ENCODE data around the gene CTNS. TPM values are rescaled to one million over a fixed set of nuclear protein-coding genes. Genes with fewer than 3 reads are reported as not detected.

The CTNS gene
- 14.1 to 15.9 TPM (median 15.1 TPM) in 5 replicates for total RNA-seq (2022; extraction: Qiagen RNA extraction; ENCODE audit: low read depth)

GRCh38 chr17:3636154-3636907 lies at the start of gene CTNS, which contains the start of gene SHPK:
Gene CTNS, plus strand, starts transcription at chr17:3636760. Its CDS starts 3,447 bp downstream, at chr17:3640207.
Gene SHPK, minus strand, starts transcription at chr17:3636250. Its CDS starts 31 bp downstream, at chr17:3636219.

GRCh38 chr17:3668279-3669084 lies 31.9 kb downstream of the CTNS start, which contains the start of the genes EMC6 and TAX1BP3:
Gene EMC6, plus strand, starts transcription at chr17:3668812. Its CDS starts 335 bp downstream, at chr17:3669147.
Gene TAX1BP3, minus strand, starts transcription at chr17:3668578. Its CDS starts 52 bp downstream, at chr17:3668526.

GRCh38 chr17:3695723-3696411 lies 59.3 kb downstream of the CTNS start, which contains the start of gene P2RX5:
Gene P2RX5, minus strand, starts transcription at chr17:3696155. Its CDS starts 150 bp downstream, at chr17:3696005.

Other genes starting within 250 kb of the CTNS start
- not detected in 5 replicates for gene OR1E1, start 238.3 kb upstream of the CTNS start, total RNA-seq (2022; extraction: Qiagen RNA extraction; ENCODE audit: low read depth)
- gene OR3A3, start 225.4 kb upstream of the CTNS start, total RNA-seq (2022; extraction: Qiagen RNA extraction; ENCODE audit: low read depth), result not detected in 5 replicates
- not detected in 5 replicates for gene OR1E2, start 202.9 kb upstream of the CTNS start, total RNA-seq (2022; extraction: Qiagen RNA extraction; ENCODE audit: low read depth)
- not detected in 5 replicates for gene SPATA22, start 164.9 kb upstream of the CTNS start, total RNA-seq (2022; extraction: Qiagen RNA extraction; ENCODE audit: low read depth)
- gene ASPA, start 160.8 kb upstream of the CTNS start, total RNA-seq (2022; extraction: Qiagen RNA extraction; ENCODE audit: low read depth), result not detected in 5 replicates
- gene TRPV3, start 78.9 kb upstream of the CTNS start, total RNA-seq (2022; extraction: Qiagen RNA extraction; ENCODE audit: low read depth), result 0.36 to 0.67 TPM (median 0.41 TPM) in 5 replicates
- 4.0 to 5.2 TPM (median 4.2 TPM) in 5 replicates for gene TRPV1, start 27.3 kb upstream of the CTNS start, total RNA-seq (2022; extraction: Qiagen RNA extraction; ENCODE audit: low read depth)
- gene SHPK, start 510 bp upstream of the CTNS start, total RNA-seq (2022; extraction: Qiagen RNA extraction; ENCODE audit: low read depth), result 12.9 to 17.0 TPM (median 15.3 TPM) in 5 replicates
- gene TAX1BP3, start 31.8 kb downstream of the CTNS start, total RNA-seq (2022; extraction: Qiagen RNA extraction; ENCODE audit: low read depth), result 257 to 327 TPM (median 309 TPM) in 5 replicates
- 118 to 170 TPM (median 161 TPM) in 5 replicates for gene EMC6, start 32.1 kb downstream of the CTNS start, total RNA-seq (2022; extraction: Qiagen RNA extraction; ENCODE audit: low read depth)
- gene P2RX5, start 59.4 kb downstream of the CTNS start, total RNA-seq (2022; extraction: Qiagen RNA extraction; ENCODE audit: low read depth), result 15.8 to 26.5 TPM (median 23.2 TPM) in 5 replicates
- 13.5 to 15.9 TPM (median 14.0 TPM) in 5 replicates for gene HASPIN, start 87.1 kb downstream of the CTNS start, total RNA-seq (2022; extraction: Qiagen RNA extraction; ENCODE audit: low read depth)
- 88.2 to 98.4 TPM (median 97.4 TPM) in 5 replicates for gene ITGAE, start 164.4 kb downstream of the CTNS start, total RNA-seq (2022; extraction: Qiagen RNA extraction; ENCODE audit: low read depth)
- gene NCBP3, start 209.5 kb downstream of the CTNS start, total RNA-seq (2022; extraction: Qiagen RNA extraction; ENCODE audit: low read depth), result 28.5 to 34.7 TPM (median 31.2 TPM) in 5 replicates